Thyroid gland (tissue), 4 donors: ENCODE results near the gene BNIPL. TPM values are rescaled to one million over a fixed set of nuclear protein-coding genes. Genes with fewer than 3 reads are reported as not detected.
A peak's percentile ranks its signal among the peaks of the same experiment; 100 is the strongest.

Experiments
- DNase-seq, 2 donors: peaks; one replicate each; pipeline ENCODE4 v3.0.0-alpha.2; 2019
- H3K27ac ChIP-seq, 3 donors: fragments of 200-600 bp; sonication (generic); 1 replicate in 2 of 3; 2 replicates in 1 of 3; pipeline ENCODE4 v1.5.1; 2016 to 2019; ENCODE audit warnings: mild to moderate bottlenecking in 1 of 3, moderate library complexity in 1 of 3
- H3K27me3 ChIP-seq: fragments of 200-600 bp; sonication (generic); one replicate; pipeline ENCODE4 v1.5.1; 2019
- H3K36me3 ChIP-seq, 2 donors: fragments of 200-600 bp; sonication (generic); one replicate each; pipeline ENCODE4 v1.5.1; 2016 to 2019
- H3K4me1 ChIP-seq, 2 donors: fragments of 200-600 bp; sonication (generic); one replicate each; pipeline ENCODE4 v1.5.1; 2017 to 2019
- H3K4me3 ChIP-seq, 3 donors: fragments of 200-600 bp; sonication (generic); replicated peaks in 1 of 3; 1 replicate in 2 of 3; 2 replicates in 1 of 3; pipeline ENCODE4 v1.5.1; 2016; ENCODE audit warnings: mild to moderate bottlenecking in 1 of 3
- H3K9me3 ChIP-seq: fragments of 200-600 bp; sonication (generic); one replicate; pipeline ENCODE4 v1.5.1; 2017
- CTCF ChIP-seq, 6 experiments: fragments of 200-600 bp in 3 of 6; fragments of 450-650 bp in 3 of 6; sonication (generic) in 3 of 6; IDR thresholded peaks; one replicate each; pipeline ENCODE4 v1.5.1; 2016 to 2019; ENCODE audit warnings: antibody characterized with exemption in 6 of 6, mild to moderate bottlenecking in 2 of 6, inconsistent platforms in 1 of 6, moderate library complexity in 1 of 6
- POLR2A ChIP-seq, 2 donors: fragments of 450-650 bp; IDR thresholded peaks; one replicate each; pipeline ENCODE4 v1.6.1; 2017; ENCODE audit warnings: antibody characterized with exemption in 2 of 2, mild to moderate bottlenecking in 2 of 2, moderate library complexity in 1 of 2
- WGBS, 2 donors: methylation state at CpG; one replicate each; pipeline ENCODE4 v1.1.5; 2017; 5-methylcytosine and 5-hydroxymethylcytosine counted together
- intact Hi-C: fragments of 100-400 bp; cut with DNase I; formaldehyde crosslinking; loops from one replicate; pipeline ENCODE4 v1.15.1; 2023
- total RNA-seq, 4 donors: library from RNA; depleted of rRNA; stranded (reverse); fragments of >200 nt; gene quantifications; one replicate each; pipeline ENCODE4 v1.2.3, GENCODE V29; 2016

BNIPL gene
- total RNA-seq, 4 donors from 2014 or later, result 4.0 to 16.8 (median 5.0) TPM

- H3K27ac ChIP-seq, result no peak overlapping the region
- no peak for DNase-seq
- no peak overlapping the region for H3K4me3 ChIP-seq
- H3K36me3 ChIP-seq, result peaks cover 36 to 46% of the 10 kb centered on the region in 2 donors
- peaks cover 26 to 34% of the 10 kb centered on the region in 2 donors for H3K4me1 ChIP-seq
- no peaks in the 10 kb centered on the region for H3K27me3 ChIP-seq
- WGBS, 2 donors, result 73 to 79% methylated on average over 2 of the region's 2 CpGs
- intact Hi-C loops, result no loop called here
- H3K9me3 ChIP-seq, result no peaks in the 10 kb centered on the region
- TF ChIP-seq CTCF (IDR thresholded peaks at IDR 0.05), result no peak
- no peak for TF ChIP-seq POLR2A (IDR thresholded peaks at IDR 0.05)
Observed at GRCh38 chr1:151051356-151052009, 15.1 kb downstream of the BNIPL start.

GRCh38 chr1:151054971-151055547 lies 18.7 kb downstream of the BNIPL start:
- TF ChIP-seq CTCF (IDR thresholded peaks at IDR 0.05) (no peak), POLR2A (IDR thresholded peaks at IDR 0.05) (peak in 1 of 2 donors; percentile 18)
- WGBS, 2 donors, result 71 to 76% methylated on average over 4 of the region's 4 CpGs
- Histone ChIP-seq H3K27me3 (no peaks in the 10 kb centered on the region), H3K9me3 (no peaks in the 10 kb centered on the region), H3K4me3 (no peak overlapping the region), H3K4me1 (peaks cover 33 to 35% of the 10 kb centered on the region in 2 donors), H3K36me3 (peaks cover 36 to 46% of the 10 kb centered on the region in 2 donors), H3K27ac (peak overlapping the region; percentile 22 to 98 (median 91))
- peak in 1 of 2 donors; percentile 32 for DNase-seq
- intact Hi-C loops, result loop anchor here (5.0 kb wide), 1 partner anchor 48 kb away; the partner anchor contains the start of genes MINDY1 and PRUNE1

- H3K4me3 ChIP-seq, result no peak overlapping the region
- no peak for DNase-seq
- H3K4me1 ChIP-seq, result peaks cover 33 to 35% of the 10 kb centered on the region in 2 donors
- H3K27ac ChIP-seq, result peak overlapping the region; percentile 22 to 98 (median 91)
- peaks cover 36 to 46% of the 10 kb centered on the region in 2 donors for H3K36me3 ChIP-seq
- TF ChIP-seq CTCF (IDR thresholded peaks at IDR 0.05), result no peak
- no peak for TF ChIP-seq POLR2A (IDR thresholded peaks at IDR 0.05)
- no peaks in the 10 kb centered on the region for H3K27me3 ChIP-seq
- intact Hi-C loops, result loop anchor here (5.0 kb wide), 1 partner anchor 48 kb away; the partner anchor contains the start of genes MINDY1 and PRUNE1
- no peaks in the 10 kb centered on the region for H3K9me3 ChIP-seq
- WGBS, 2 donors, result 100% methylated on average over 1 of the region's 2 CpGs
Observed at GRCh38 chr1:151055581-151055980, 19.2 kb downstream of the BNIPL start.

- H3K36me3 ChIP-seq, result peaks cover 36 to 46% of the 10 kb centered on the region in 2 donors
Observed at GRCh38 chr1:151056149-151056548, 19.8 kb downstream of the BNIPL start.

More at GRCh38 chr1:151056149-151056548, 19.8 kb downstream of the BNIPL start:
- 48% methylated on average over 2 of the region's 2 CpGs for WGBS, 2 donors
- no peak for DNase-seq
- Histone ChIP-seq H3K27me3 (no peaks in the 10 kb centered on the region), H3K9me3 (no peaks in the 10 kb centered on the region), H3K27ac (peak overlapping the region; percentile 22 to 98 (median 91)), H3K4me3 (no peak overlapping the region), H3K4me1 (peaks cover 33 to 35% of the 10 kb centered on the region in 2 donors)
- intact Hi-C loops, result loop anchor here (5.0 kb wide), 1 partner anchor 49 kb away; the partner anchor contains the start of genes MINDY1 and PRUNE1
- no peak for TF ChIP-seq POLR2A (IDR thresholded peaks at IDR 0.05)
- no peak for TF ChIP-seq CTCF (IDR thresholded peaks at IDR 0.05)
